T1000 (cell line): ENCODE data around the gene PDZD7.
"Not testable (repeated sequence)": the region's sequence is repeated elsewhere in the genome, so short reads cannot be mapped to it uniquely, and the experiment has no call there.

Source experiments
- DNase-seq: peaks from one replicate; lab custom pipeline; 2025; ENCODE audit warnings: mixed read lengths; lab: John Stamatoyannopoulos, UW

The PDZD7 gene

DNA sequence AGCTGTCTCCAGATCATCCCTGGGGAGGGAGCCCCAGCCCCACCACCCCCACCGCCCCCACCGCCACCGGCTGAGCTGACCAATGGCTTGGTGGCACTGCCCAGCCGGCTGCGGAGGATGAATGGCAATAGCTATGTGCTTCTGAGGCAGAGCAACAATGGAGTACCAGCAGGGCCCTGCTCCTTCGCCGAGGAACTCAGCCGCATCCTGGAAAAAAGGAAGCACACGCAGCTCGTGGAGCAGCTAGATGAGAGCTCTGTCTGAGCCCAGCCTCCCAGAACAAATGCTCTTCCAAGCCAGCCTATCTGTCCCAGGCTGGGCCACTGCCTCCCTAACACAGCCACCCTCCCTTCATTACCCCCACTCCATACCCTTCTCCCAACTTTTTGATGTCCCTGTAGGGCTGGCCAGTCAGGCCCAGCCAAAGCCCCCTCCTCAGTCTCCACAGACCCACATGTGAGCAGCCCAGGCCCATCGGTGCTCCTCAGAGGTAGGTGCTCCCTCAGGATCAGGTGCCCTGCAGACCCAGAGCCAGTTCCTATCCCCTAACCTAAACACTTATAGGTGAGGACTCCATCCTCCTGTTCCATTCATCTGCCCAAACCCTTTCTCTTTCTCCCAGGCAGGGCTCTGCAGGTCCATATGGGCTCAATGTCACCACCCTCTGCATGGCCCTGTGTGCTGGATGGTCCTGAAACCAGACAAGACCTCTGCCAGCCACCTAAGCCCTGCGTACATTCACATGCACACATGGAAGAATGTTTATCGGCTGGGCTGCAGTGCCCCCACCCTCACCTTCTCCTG is 46.9 kb downstream of the PDZD7 start:
- DNase-seq = no peak

DNA sequence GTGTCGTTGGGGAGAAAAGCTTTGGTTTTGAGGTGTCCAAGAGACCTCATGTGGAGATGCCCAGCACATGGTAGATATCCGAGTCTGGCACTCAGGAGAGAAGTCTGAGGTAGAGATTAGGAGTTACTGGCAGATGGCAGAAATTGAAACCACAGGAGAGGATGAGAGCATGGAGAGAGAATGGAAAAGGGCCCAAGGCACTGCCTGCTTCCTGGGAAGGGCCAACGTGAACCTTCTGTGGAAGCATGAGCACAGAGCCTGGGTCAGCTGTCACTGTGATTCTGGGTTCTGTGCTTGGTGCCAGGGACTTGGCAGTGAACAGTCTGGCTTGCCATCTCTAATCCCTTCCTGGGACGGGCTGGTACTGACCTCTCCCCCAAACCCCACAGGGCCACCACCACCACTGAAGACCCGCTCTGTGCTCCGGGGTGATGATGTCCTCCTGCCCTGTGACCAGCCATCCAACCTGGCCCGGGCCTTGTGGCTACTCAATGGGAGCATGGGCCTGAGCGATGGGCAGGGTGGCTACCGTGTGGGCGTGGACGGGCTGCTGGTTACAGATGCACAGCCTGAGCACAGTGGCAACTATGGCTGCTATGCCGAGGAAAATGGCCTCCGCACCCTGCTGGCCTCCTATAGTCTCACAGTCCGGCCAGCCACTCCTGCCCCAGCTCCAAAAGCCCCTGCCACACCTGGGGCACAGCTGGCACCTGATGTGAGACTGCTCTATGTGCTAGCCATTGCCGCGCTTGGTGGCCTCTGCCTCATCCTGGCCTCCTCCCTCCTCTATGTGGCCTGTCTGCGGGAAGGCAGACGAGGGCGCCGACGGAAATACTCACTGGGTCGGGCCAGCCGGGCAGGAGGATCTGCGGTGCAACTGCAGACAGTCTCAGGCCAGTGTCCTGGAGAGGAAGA is 47.8 kb downstream of the PDZD7 start:
- DNase-seq = no peak

DNA sequence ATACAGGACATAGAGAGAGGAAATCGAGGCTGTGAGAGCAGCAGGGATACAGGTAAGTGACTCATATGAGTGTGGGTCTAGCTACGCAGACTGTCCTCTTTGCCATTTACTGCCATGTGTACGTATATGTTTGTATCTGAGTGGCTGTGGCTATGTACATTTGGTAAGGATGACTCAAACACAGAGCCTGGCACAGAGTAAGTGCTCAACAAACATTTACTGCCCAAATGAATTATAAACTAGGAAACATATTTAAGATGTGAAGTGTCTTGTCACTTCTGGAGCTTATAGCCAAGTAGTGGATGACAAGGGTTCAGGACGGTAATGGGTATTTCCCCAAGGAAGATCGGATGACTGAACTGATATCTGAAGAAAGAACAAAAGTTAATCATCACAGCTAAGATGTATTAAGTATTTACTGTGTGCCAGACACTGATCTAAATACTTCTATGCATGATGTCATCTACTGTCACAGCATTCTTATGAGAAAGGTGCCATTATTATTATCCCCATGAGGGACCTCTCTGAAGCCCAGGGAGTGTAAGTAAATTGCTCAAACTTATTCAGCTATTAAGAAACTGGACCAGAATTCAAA is 49.7 kb downstream of the PDZD7 start:
- DNase-seq = no peak

- no peak for DNase-seq
Observed at GRCh38 chr10:100980711-100981110, 50.2 kb downstream of the PDZD7 start.

- no peak for DNase-seq
Observed at GRCh38 chr10:100980311-100980710, 50.6 kb downstream of the PDZD7 start.

DNA sequence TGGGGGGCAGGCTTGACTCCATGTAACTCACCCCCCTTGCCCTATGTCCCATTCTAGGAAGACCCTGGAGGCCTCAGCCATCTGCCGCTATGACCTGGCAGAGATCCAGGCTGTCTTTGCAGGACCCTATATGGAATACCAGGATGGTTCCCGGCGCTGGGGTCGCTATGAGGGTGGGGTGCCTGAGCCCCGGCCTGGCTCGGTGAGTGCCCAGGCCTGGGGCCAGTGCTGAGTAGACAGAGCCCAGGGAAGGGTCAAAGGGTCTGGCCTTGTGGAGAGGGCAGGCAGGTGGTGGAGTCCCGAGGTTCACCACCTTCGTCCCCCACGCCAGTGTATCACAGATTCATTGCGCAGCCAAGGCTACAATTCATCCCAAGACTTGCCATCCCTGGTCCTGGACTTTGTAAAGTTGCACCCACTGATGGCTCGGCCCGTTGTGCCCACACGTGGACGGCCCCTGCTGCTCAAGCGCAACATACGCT is 51.1 kb downstream of the PDZD7 start:
- DNase-seq = no peak

DNA sequence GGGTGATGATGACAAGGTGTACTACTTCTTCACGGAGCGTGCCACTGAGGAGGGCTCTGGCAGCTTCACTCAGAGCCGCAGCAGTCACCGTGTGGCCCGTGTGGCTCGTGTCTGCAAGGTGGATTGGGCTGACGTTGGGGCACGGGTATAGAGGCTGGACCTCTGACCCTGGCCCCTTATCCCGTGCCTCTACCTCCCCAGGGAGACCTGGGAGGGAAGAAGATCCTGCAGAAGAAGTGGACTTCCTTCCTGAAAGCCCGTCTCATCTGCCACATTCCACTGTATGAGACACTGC is 52.1 kb downstream of the PDZD7 start:
- no peak for DNase-seq

DNA sequence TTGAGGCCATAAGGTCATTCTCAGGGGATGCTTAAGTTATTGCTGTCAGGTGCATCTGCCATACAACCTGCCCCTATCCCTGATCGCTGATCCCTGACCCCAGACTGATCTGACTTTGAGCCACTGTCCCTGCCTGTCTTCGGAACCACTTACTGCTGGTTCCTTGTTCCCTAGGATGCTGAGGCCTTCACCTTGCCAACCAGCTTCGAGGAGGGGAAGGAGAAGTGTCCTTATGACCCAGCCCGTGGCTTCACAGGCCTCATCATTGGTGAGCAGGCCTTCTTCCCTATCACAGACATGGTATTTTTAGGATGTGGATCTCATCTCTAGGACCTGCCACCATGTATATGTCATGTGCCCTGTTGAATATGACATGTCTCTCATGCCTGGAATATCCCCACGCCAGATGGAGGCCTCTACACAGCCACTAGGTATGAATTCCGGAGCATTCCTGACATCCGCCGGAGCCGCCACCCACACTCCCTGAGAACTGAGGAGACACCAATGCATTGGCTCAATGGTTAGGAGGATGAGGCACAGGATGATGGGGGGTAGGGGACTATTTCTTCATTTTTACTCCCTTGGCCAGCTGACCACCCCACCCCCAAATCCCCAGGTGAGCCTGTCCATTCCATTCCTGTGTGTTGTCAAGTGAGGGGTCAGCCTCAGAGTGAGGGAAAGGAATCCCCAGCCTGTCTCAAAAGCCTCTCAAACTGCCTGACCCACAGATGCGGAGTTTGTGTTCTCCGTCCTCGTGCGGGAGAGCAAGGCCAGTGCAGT is 52.6 kb downstream of the PDZD7 start:
- DNase-seq = no peak

DNA sequence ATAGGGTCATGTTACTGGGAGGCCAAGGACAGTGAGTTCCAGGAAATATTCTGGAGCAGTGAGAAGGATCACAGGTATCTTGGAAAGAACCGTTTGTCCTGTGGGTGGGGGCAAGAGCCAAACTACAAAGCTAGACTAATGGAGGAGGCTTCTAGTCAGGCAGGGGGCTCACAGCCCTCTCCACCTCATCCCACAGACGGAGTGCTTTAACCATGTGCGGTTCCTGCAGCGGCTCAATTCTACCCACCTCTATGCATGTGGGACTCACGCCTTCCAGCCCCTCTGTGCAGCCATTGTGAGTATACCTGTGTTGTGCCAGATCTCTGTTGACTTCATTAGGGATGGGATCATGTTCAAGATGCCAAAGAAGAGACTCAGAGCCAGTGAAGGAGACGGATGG is 53.5 kb downstream of the PDZD7 start:
- no peak for DNase-seq

DNA sequence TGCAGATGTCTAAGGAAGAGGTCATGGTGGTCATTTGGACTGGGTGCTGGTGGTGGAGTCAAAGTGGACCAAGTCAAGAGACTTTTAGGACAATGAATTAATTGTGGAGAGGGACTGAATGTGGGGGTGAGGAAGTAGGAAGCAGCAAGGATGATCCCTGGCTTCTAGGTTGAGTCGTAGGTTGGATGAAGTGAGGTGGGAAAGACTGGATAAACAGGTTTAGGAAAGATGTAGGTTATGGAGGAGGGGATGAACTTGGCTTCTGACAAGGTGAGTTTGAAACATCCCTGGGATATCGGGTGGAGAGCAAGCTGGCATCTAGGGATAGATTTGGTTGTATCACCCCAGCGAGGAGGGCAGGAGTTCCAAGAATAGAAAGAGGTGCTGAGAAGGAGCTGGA is 54.0 kb downstream of the PDZD7 start:
- DNase-seq = no peak

DNA sequence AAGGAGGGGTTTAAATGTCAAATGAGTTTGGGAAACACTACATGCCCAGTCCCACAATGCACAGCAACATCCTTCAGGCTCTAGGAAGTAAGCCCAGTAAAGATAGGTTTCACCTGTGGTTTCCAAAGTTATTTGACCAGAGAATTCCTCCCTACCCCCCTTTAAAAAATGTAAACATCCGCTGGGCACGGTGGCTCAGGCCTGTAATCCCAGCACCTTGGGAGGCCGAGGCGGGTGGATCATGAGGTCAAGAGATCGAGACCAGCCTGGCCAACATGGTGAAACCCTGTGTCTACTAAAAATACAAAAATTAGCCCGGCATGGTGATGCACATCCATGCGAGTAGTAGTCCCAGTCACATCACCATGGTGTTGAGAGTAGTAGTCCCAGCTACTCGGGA is 55.5 kb downstream of the PDZD7 start:
- not testable (repeated sequence) for DNase-seq

DNA sequence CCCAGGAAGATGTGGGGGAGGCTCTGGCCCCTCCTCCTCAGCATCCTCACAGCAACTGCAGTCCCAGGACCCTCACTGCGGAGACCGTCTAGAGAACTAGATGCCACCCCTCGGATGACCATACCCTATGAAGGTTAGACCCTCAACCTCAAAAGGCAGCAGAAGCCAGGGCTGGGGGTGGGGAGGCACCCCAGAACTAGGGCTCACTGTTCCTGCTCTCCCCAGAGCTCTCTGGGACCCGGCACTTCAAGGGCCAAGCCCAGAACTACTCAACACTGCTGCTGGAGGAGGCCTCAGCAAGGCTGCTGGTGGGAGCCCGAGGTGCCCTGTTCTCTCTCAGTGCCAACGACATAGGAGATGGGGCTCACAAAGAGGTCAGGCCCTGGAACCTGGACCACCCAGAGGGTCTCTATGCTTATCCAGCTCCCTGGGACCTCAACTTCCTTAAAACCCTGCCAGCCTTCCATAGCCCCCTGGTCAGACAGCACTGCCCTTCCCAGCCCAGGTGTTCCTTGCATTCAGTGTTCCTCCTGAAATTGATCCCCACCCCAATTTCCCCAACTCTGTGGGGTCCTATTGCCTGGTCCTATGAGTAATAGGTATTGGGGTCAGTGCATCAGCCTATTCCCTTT is 57.9 kb downstream of the PDZD7 start:
- DNase-seq = no peak

DNA sequence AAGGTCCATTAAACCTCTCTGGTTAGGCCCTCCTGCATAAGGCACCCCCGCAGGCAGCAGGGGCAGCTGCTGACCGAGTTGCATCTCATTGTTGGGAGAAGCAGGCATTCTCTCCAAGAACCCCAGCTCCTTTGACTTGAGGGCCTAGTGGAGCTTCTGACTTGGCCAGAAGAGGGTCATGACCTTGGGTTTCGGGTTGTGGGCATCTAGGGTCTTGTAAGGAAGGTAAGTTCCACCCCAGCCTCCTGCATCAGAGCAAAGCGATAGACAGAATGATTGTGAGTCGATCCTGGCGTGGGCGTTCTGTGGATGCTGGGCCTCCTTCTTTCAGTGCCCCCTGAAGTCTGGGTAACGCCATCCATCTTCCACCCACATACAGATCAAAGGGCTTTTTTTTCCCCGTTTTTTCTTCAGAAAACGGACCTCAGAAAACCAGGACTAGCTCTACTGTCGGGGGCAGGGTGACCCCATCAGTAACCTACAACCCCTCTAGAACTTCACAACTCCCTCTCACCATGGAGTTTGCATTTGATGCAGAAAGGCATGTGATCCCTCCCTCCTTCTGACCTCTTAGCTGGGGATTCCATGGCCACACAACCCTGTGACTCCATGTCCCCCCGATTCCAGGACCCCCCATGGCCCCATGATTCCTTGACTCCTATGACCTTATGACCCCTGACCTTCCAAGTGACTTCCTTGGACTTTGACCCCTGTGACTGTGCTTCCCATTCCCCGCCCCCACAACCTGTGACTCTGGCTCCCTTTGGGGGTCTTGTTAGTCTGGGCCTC is 58.6 kb downstream of the PDZD7 start:
- DNase-seq = no peak

DNA sequence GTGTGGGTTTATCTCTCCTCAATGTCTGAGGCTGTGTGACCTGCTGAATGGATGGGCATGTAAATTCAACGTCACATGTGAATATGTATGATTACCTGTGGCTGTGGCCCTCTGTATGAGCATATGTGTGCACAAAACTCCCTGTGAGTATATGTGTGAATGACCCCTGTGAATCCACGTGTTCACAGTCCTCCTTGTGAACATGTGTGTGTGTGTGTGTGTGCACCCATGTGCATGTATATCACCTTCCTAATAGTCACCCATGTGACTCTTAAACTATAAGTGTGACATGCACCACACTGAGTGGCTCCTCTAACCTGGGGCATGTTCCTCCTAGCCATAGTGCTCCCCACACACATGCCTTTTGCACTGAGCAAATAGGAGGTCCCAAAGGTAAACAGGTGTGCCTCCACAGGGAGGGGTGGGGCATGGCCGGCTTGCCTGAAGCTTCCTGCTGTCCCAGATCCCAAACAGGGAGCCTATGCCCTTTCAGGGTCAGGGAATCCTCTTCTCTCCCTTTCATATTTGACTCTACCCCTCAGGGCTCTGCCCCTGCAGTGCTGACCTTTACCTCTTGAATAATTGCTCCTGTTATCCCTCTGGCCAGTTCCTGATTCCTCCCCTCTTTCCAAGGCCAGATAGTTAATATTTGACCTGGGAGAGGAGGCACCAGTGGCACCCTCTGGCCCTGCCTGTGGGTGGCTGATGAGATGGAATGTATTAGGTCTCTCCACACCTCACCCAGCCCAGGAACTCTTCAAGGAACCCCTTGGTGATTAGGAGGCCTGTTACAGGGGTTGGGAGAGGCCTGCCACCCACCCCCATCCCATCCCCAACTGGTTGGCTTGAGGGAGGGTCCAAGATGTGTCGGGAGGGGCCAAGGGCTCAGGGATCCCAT is 59.8 kb downstream of the PDZD7 start:
- no peak for DNase-seq

GRCh38 chr10:100970076-100970913 is 60.6 kb downstream of the PDZD7 start:
- DNase-seq = no peak

- no peak for DNase-seq
Observed at GRCh38 chr10:100969187-100970075, 61.5 kb downstream of the PDZD7 start, which contains the start of gene SEMA4G. Gene SEMA4G (plus strand): TSS chr10:100969504. CDS start chr10:100972913, 3,409 bp downstream.

GRCh38 chr10:100968863-100969186 is 62.1 kb downstream of the PDZD7 start:
- DNase-seq = no peak
